Stimulated activated CD8-positive, alpha-beta memory T cell treated with anti-CD3 and anti-CD28 coated beads, Interleukin-2, amount 100 ng/mL, for 1 hour (primary cell): ENCODE results near the gene CACNB3.
A peak's percentile ranks its signal among the peaks of the same experiment; 100 is the strongest.

Experiments
- DNase-seq, 2 donors: peaks; one replicate each; pipeline ENCODE4 v3.0.0-alpha.2; 2020; ENCODE audit warnings: low read depth in 2 of 2

The CACNB3 gene

DNA sequence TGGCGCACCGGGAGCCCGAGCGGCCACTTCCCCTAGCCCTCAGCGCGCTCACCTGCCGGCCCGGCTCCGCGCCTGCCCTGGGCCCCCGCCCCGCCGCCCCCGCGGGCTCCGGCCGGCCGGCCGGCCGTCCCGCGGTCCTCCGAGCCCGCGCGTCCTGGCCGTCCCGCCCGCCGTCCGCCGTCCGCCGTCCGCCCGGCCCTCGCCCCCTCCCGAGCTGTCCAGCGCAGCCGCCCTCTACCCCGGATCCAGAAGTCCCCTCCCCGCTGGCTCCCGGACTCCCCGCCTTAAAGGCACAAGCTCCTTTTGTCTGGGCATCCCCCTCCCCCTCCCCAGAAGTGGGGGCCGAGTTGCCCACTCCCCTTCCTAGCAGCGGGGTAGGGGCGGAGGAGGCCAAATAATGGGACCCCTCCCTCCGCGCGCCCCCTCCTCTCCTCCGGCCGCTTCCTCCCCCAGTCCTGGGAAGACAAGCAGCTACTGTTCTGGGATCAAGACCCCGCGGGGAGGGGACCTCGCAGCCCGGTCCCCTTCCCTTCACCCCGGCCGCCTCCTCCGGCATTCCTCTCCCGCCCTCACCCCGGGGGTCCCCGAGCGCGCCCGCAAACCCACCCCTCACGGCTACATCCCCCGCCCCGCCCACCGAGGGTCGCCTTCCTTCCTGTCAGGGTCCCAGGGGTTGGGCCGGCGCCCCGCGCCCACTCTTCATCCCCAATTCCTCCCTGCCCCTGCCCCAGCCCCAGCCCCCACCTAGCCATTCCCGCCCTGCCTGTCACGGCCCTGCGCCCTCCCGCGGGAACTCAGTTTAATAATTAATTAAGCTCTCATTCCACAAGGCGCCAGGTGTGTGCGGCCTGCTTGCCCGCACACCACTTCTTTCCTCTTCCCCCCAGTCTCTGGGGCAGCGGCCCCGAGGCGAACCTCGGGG, 29.2 kb upstream of the CACNB3 start, which contains the start of gene ADCY6:
Gene ADCY6 (minus strand): TSS at position 236 of the 922 bp plus-strand sequence. CDS start 5,655 bp downstream, outside the sequence.
- DNase-seq: no peak

DNA sequence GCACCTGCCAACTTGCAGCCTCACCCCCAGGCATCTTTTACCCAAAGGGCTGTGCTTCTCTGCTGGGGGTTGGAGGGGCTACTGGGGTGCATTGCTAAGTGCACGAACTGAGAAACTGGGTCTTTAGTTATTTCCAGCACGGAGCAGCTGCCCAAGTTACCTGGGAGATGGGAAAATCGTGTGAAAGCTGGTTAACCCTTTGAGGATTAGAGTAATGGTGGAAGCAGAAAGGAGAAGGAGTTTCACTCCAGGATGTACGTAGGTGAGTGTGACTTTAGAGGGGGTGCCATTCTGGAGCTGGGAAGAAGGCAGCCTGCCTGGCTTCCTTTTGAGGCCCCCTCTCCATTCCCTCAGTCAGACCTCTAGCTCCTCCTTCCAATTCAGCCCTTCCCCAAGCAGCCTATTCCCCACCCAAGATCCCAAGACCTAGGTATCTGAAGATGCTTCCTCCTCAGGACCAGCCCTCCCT, 28.4 kb upstream of the CACNB3 start:
- no peak for DNase-seq

DNA sequence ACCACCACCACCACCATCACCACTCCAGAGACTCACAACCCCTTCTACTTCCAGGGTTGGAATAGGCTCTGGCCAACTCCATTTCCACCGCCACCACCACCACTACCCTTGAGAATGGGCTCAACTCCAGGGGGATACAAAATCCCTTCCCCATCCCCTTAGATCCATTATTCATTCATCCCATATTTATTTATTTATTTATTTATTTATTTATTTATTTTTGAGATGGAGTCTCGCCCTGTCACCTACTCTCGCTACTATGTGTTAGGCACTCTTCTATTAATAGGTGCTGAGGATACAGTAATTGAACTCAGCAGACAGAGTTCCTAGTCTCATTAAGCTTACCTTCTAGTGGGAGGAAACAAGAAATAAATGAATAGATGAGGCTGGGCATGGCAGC, 24.6 kb upstream of the CACNB3 start:
- DNase-seq: no peak

DNA sequence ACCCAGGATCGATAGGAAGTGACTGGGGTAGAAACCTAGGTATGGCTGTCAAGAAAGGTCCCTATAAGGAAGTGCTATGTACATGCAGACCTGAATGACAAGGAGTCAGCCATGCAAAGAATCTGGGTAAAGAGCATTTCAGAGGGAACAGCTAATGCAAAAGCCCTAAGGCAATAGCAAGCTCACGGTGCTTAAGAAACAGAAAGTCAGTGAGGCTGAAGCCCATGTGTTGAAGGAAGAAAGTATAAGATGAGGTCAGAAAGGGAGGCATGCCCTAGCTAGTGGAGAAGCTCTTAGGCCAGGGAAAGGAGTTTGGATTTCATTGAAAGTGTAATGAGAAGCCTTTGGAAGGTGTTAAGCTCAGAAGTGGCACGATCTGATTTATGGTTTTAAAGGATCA, 23.4 kb upstream of the CACNB3 start:
- no peak for DNase-seq

DNA sequence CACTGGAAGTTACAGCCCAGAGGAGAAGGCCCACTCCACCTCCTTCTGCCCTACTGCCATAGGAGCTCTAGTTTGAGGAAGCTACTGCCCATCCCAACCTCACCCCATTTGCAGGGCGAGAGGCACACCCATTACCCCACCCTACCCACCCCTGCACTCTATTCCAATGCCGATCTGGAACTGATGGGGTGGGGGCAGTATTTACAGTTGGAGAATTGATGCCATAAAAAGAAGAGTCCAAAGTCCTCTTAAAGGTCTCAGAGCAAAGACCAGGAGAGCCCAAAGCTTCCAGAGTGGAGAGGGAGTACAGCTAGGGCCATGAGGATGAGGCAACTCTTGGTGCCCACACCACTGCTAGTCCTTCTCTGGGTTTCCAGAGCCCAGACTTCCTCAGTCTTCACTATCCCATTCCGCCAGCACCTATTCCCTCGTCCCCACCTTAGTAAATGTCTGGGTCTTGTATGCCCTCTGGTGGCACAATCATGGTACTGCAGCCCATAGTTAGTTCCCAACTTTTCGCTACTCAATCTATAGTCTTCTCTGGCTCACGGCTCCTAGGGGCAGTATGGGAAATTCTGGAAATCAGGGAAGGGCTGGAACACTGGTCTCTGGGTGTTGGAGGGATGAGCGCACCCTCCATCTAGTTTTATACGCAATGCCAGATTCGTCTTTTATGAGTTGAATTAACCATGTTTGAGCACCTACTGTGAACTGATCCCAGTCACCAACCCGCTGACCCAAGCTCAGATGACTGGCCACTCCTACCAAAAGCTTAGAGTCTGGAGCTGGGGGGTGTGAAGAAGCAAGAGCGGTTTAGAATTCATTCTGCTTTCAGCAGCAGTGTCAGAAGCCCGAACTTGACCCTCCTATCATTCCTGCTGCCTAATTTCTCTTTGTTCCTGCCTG, 22.5 kb upstream of the CACNB3 start:
- no peak for DNase-seq

DNA sequence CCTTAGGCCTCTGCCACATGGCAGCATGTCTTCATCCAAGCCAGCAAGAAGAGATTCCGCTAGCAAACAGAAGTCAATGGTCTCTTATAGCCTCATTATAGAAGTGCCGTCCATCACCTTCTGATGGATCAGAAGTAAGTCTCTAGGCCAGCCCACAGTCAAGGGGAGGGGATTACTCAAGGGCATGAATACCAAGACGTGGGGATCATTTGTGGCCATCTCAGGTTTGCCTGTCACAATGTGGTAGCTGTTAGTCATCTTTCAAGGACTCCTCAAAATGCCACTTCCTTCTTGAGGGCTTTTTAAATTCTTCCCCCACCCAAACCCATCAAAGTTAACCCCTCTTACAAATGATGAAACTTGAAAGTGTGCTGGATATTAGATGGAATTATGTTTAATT, 21.3 kb upstream of the CACNB3 start:
- DNase-seq: no peak

DNA sequence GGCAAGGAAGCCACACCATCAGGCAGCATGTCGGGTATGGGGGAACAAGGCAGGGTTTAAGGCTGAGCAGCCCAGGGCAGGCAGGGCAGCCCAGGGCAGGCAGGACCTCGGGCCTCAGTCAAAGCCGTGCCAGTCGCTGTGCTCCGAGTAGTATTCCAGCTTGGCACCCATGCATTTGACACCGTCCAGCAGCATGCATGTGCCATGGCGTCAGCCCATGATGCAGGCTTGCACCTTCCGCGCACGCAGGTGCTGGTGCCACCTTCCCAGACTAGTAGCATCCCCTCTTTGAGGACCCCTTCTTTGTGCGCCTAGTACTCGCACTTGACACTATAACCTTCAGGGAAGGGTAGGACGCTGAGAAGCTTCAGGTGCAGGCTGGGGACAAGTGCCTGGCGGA, 17.8 kb upstream of the CACNB3 start:
- no peak for DNase-seq

DNA sequence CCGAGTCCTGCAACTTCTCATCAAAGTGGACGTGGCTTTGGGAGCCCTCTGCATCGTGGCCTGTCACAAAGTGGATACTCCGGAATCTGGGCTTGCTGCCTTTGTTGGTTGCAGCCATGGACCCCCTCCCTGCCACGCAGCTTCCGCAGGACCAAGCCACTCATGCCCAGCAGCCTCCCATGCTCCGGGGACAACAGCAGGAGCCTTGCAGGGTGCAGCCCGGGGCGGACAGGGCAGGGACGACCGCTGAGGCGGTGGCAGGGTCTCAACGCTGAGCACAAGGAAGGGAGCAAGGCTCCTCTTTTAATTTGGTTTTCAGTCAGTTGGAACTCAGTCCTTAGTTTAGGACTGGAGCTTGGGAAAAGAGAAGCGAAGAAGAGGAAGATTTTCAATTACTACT, 17.3 kb upstream of the CACNB3 start:
- no peak for DNase-seq

DNA sequence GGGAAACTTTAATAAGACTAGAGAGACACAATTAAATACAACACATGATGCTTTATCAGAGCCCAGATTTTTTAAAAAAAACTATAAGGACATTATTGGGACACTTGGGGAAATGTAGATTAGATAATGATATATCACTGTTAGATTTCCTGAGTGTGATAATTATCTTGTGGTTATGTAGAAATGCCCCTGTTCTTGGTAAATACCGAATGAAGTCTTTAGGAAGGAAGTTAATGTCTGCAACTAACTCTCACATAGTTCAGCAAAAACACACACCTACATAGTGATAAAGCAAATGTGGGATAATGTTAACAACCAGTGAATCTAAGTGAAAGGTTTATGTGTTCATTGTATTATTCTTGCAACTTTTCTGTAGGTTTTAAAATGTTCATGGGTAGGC, 14.6 kb upstream of the CACNB3 start:
- DNase-seq: no peak

DNA sequence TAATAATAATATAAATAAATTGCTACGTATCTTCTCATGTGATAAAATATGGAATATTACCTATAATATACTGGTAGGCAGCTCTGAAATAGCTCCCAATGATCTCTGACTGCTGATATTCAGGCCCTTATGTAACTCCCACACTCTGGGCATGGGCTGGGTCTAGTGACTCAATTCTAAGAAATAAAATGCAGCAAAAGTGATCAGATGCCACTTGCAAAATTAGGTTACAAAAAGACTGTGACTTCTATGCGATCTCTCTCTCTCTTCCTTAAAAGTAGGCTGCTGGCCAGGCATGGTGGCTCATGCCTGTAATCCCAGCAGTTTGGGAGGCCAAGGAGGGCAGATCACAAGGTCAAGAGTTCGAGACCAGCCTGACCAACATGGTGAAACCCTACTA, 10.3 kb upstream of the CACNB3 start:
- no peak for DNase-seq

DNA sequence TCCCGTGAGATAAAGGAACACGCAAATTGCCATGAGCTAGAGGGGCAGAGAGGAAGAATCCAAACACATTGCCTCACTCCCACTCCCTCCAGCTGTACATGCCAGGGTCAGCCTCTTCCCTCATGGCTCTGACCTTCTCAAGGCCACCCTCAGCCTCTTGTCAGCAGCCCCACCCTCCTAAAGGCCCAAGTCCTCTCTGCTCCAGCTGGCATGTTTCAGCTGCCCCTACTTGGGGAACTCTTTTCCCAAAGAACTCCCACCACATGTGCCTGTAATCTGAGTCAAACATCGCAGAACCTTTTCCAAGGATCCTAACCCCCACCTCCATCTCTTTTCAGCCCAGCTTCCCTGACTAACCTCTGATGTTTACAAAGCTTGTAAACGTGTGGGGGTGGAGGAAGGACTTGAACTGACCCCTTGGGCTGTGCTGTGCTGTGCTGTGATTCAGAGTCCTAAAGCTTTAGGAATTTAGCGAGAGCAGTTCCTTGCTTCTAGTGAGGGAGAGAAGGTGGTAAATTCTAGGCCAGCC, 7.3 kb upstream of the CACNB3 start:
- no peak for DNase-seq

DNA sequence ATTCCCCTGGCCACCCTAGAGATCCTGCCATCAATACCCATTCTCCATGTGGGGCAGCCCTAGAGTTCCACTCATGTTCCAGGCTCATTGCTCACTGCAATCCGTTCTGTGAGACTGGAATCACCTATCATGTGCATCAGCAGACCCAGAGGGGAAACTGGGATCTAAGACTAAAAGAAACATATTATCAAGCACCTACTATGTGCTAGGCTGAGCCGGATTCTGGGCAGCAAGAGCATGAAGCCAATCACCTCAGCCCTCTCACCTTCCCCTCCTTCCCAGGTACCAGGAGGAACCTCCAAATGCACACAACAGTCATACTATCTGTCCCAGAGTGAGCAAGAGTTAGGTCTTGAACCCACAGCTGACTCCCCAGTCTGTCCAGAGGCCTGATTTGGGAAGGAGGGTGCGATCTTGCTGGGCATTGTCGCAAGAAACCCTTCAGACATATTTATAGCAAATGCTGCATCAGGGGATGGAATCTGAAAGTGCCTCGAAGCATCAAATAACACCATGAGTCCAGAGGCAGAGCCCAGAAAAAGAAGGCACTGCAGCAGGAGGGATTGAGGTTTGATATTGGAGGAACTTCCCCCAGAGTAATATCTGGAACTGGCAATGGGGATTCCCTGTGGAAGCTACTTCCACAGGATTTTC, 6.7 kb upstream of the CACNB3 start:
- DNase-seq: no peak

DNA sequence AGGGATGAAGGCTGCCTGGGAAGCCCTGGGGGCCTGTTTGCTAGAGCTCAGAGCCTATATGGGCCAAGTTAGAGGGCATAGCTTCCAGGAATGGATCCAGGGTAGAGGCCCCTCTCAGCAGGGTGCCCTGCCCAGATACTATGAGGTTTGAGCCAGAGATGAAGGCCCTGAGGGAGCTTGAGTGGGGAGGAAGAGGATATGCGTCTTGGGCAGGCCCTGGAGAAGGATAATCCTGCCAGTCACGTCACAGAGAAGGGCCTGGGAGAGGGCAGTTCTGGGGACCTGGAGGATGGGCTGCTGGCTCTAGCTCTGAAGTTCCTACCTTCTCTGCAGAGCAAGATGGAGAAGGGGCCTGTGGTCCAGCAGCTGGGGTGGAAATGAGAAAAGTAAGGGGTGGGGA, 5.9 kb upstream of the CACNB3 start:
- DNase-seq: no peak

DNA sequence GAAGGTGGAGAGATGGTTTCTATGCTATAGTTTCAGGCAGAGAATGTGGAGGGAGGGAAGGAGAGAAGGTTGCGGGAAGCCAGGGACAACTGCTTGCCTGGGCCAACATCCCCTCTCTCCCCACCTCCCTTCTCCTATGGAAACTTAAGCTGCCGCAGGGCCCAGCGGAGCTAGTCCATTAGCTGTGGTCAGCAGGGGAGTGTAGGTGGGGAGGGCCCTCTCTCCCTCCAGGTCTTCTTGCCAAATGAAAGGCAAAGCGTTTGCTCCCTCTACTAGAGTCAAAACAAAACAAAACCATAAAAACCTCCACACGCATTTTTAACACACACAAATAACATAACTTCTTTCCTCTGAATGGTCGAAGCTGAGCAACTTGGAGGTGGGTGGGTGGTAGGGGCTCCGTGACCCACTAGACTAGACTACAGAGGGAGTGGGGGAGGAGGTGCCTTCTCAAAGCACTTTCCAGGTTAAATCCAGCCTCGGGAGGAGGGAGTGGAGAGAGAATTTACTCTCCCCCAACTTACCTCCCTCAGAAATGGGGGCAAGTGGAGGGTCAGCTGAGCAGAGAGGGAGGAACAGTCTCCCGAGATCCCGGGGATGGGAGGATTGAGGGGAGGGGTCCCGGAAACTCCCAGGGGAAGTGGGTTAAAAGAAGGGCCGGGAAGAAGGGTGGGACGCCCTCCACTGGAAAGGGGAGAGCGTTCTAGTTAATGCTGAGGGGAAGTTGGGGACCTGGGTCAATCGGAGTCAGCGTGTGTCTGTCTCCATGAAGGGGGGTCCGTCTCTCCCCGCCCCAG, 4.6 kb upstream of the CACNB3 start:
- DNase-seq: no peak

DNA sequence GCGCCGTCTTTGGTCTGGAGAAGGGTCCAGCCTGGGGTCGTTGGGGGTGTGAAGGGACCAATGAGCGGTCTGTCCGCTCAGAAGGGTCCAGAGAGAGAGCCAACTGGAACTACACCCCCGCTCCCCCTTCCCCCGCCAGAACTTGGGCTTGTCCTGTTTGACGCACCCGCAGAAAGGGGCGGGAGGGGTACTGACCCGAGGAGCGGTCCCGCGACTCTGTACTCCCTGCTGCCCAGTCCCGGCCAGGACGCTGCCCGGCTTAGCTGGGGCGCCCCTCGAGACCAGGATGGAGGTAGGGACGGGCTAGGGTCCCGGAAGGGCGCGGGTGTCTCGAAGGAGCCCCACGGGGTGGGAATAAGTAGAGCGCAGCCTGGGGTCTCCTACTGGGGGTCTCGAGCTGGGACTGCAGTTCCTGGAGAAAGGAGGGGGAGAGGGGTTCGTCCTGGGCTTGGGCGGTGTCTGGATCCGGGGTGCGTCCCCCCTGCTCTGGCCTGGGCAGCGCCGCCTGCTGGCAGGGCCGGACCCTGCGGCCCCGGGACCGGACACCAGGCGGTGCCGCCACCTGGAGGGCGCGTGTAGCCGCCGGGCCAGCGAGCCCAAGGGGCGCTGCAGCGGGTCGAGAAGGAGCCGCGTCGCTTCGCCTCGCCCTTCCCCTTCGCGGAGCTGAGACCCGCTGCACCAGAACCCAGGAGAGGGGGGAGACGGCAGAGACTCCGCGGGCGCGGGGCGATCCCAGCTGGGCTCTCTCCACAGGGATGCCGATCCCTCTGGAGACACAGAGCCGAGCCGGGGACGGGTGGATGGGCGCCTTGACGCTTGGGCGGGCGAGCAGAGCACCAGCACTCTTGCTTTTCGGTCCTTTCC, 3.8 kb upstream of the CACNB3 start:
- peak; percentile 51 to 56 for DNase-seq

DNA sequence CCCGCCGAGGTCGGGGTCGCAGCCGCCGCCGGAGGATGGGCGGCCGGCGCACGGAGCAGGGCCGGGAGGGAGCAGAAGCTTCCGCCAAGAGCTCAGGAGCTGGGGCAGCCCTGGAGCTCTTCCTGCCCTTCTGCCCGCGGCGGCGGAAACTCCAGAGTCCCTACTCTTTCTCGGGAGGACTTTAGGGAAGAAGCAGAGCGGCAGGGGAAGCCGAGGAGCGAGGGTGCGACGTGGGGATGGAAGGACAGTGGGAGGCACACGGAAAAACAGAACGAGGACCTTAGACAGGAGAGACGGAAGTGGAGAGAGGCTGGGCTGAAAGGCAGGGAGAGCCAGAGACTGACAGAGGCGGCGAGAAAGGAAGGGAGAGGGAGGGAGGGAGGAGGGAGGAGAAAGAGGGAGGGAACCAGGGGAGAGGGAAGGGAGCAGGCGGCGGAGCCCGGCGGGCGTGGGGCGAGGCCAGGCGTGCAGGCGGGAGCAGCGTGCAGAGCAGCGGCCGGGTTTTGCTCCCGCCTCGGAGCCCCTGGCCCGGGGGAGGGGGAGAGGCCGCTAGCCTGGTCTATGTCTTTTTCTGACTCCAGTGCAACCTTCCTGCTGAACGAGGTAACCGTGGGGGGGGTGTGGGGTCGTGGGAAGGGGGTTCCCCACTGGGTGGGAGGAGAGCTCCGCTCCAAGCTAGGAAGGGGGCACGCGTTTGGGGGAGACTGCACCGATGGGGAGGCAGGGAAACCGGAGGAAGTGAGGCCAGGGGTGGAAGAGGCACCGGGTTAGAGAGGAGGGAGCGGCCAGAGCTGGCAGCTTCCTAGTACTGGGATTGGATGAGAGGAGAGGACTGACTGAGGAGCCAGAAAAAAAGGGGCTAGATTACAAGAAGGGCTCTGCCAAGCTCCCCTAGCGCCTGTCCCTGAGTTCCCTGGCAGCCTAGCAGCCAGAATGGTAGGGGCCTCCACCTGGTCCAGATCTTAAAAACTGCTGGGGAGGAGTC, 2.9 kb upstream of the CACNB3 start:
- no peak for DNase-seq

DNA sequence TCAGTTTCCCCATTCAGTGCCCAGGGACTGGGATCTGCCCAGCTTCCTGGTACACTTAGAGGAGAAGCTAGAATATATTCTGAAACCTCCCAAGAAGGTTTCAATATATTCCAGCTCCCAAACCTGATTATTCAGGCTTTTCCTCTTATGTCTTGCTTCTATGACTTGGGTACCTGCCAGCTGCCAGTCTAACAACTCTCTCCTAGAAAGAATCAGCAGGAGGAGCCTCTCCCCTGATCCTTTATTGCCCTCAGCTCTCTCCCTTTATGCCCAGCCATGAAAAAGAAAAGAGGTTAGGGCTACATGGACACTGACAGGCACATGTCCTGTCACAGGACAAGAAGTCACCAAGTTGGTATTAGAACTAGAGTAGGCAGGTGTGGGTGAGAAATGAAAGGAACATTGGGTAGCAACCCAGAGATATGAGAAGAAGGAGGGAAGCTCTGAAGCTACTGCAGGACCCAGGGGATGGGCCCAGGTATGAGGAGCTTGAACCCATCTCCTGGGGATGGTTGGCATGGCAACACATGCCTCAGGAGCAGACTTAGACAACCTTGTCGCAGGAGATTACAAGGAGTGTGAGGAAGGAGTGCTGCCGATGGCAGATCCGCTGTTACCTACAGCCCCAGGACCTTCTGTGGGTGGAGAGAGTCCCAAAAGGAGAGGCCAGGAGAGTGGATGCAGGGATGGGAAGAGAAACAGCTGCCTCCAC, 2.0 kb upstream of the CACNB3 start:
- no peak for DNase-seq
